Endothelial cell of umbilical vein (primary cell): ENCODE data around the gene NIN. TPM values are rescaled to one million over a fixed set of nuclear protein-coding genes. Genes with fewer than 3 reads are reported as not detected.

Source experiments
- BruUV-seq: library from RNA; stranded (reverse); fragments of 400-500 nt; replicated peaks from 2 replicates; lab custom pipeline; 2021; lab: Mats Ljungman, UMichigan
- CTCF ChIA-PET: fragments of 300-600, 350-600 bp; sonication (Branson Sonifier 250); formaldehyde crosslinking; loops from one replicate; lab custom pipeline; 2021; ENCODE audit warnings: antibody characterized with exemption, inconsistent platforms; lab: Charles Lee
- POLR2A ChIA-PET: fragments of 300-600, 350-600 bp; sonication (Branson Sonifier 250); formaldehyde crosslinking; loops from one replicate; lab custom pipeline; 2021; ENCODE audit warnings: antibody characterized with exemption, inconsistent platforms; lab: Charles Lee
- DNase-seq: peaks from one replicate; pipeline ENCODE4 v3.0.0-alpha.2; 2011; ENCODE audit warnings: low read depth, low spot score
- FAIRE-seq: peaks from 2 replicates; lab custom pipeline; 2011; peaks lifted over from hg19 to GRCh38; lab: Jason Lieb, UNC
- H2AFZ ChIP-seq: 2 replicates; pipeline ENCODE4 v1.6.0; 2012; ENCODE audit warnings: low read depth, low read length, control low read depth, inconsistent platforms
- H3K27ac ChIP-seq: 2 replicates; pipeline ENCODE4 v1.5.1; 2011; ENCODE audit warnings: low read depth, mild to moderate bottlenecking, control low read depth, low read length, moderate library complexity; ENCODE audit not compliant: insufficient read depth
- H3K27me3 ChIP-seq, 2 experiments: 2 replicates each; pipeline versions ENCODE4 v1.6.0 to v1.6.1; 2011; ENCODE audit warnings: low read length in 2 of 2, mixed read lengths in 1 of 2; ENCODE audit not compliant: control insufficient read depth in 2 of 2, insufficient read depth in 2 of 2
- H3K36me3 ChIP-seq, 2 experiments: 2 replicates in 1 of 2; 3 replicates in 1 of 2; pipeline ENCODE4 v1.5.1; 2011; ENCODE audit warnings: low read length in 2 of 2, mild to moderate bottlenecking in 1 of 2, moderate library complexity in 1 of 2; ENCODE audit not compliant: control insufficient read depth in 2 of 2, insufficient read depth in 2 of 2; ENCODE audit errors: extremely low read depth in 1 of 2
- H3K4me1 ChIP-seq: 3 replicates; pipeline ENCODE4 v1.5.1; 2011; ENCODE audit warnings: mild to moderate bottlenecking, low read length; ENCODE audit not compliant: control insufficient read depth, insufficient read depth; ENCODE audit errors: extremely low read depth
- H3K4me2 ChIP-seq: 2 replicates; pipeline ENCODE4 v1.6.1; 2011; ENCODE audit warnings: low read length, control low read depth, mixed read lengths; ENCODE audit not compliant: insufficient read depth
- H3K4me3 ChIP-seq, 3 experiments: fragments of 200-600 bp in 1 of 3; sonication (generic), shearing (Covaris generic) in 1 of 3; replicated peaks in 1 of 3; 2 replicates each; pipeline ENCODE4 v1.5.1; 2011 to 2016; ENCODE audit warnings: control low read depth in 3 of 3, low read length in 3 of 3, mild to moderate bottlenecking in 2 of 3, inconsistent platforms in 1 of 3, low read depth in 1 of 3, moderate library complexity in 1 of 3; ENCODE audit not compliant: insufficient read depth in 1 of 3
- H3K79me2 ChIP-seq: 2 replicates; pipeline ENCODE4 v1.6.0; 2012; ENCODE audit warnings: low read length, inconsistent platforms; ENCODE audit not compliant: control insufficient read depth, insufficient read depth
- H3K9ac ChIP-seq: replicated peaks from 2 replicates; pipeline ENCODE3; 2011; ENCODE audit warnings: low read length, control low read depth; ENCODE audit not compliant: insufficient read depth; ENCODE audit errors: extremely low read depth
- H3K9me1 ChIP-seq: replicated peaks from 3 replicates; pipeline ENCODE4 v1.6.0; 2011; ENCODE audit warnings: mild to moderate bottlenecking, low read length; ENCODE audit not compliant: control insufficient read depth, insufficient read depth; ENCODE audit errors: extremely low read depth
- H3K9me3 ChIP-seq: replicated peaks from 2 replicates; pipeline ENCODE4 v1.5.1; 2012; ENCODE audit warnings: low read length, inconsistent platforms; ENCODE audit not compliant: control insufficient read depth, insufficient read depth
- H4K20me1 ChIP-seq: replicated peaks from 2 replicates; pipeline ENCODE3; 2011; ENCODE audit warnings: mild to moderate bottlenecking, low read length; ENCODE audit not compliant: control insufficient read depth, insufficient read depth; ENCODE audit errors: extremely low read depth
- CTCF ChIP-seq, 2 donors: IDR thresholded peaks; 1 replicate in 1 of 2; 2 replicates in 1 of 2; pipeline ENCODE4 v1.5.1; 2011; ENCODE audit warnings: low read length in 2 of 2, mild to moderate bottlenecking in 2 of 2, moderate library complexity in 2 of 2, control low read depth in 1 of 2, inconsistent platforms in 1 of 2, low read depth in 1 of 2; ENCODE audit not compliant: insufficient read depth in 1 of 2; ENCODE audit errors: extremely low read depth in 1 of 2
- EZH2 ChIP-seq: IDR thresholded peaks from 2 replicates; pipeline ENCODE4 v1.6.1; 2012; ENCODE audit warnings: borderline replicate concordance, low read depth, mild to moderate bottlenecking, moderate library complexity, low read length, inconsistent platforms; ENCODE audit not compliant: severe bottlenecking
- FOS ChIP-seq: IDR thresholded peaks from 2 replicates; pipeline ENCODE4 v1.6.1; 2011; ENCODE audit warnings: mild to moderate bottlenecking, low read length, moderate library complexity, borderline replicate concordance; ENCODE audit not compliant: insufficient read depth
- GATA2 ChIP-seq: IDR thresholded peaks from 2 replicates; pipeline ENCODE4 v1.7.0; 2011; ENCODE audit warnings: low read depth, mild to moderate bottlenecking, moderate library complexity, mixed read lengths, low read length; ENCODE audit not compliant: insufficient read length, insufficient read depth
- JUN ChIP-seq: IDR thresholded peaks from 2 replicates; pipeline ENCODE4 v1.6.1; 2011; ENCODE audit warnings: borderline replicate concordance, low read depth; ENCODE audit not compliant: insufficient read length, insufficient read depth
- MAX ChIP-seq: IDR thresholded peaks from 2 replicates; pipeline ENCODE4 v1.6.1; 2011; ENCODE audit not compliant: insufficient read depth, insufficient read length
- MYC ChIP-seq: IDR thresholded peaks from one replicate; pipeline ENCODE4 v1.6.1; 2011; ENCODE audit warnings: mild to moderate bottlenecking, low read depth, low read length
- POLR2A ChIP-seq: IDR thresholded peaks from 2 replicates; pipeline ENCODE4 v1.6.1; 2012; ENCODE audit warnings: low read depth, mild to moderate bottlenecking, control low read depth, low read length
- POLR2AphosphoS5 ChIP-seq: IDR thresholded peaks from 2 replicates; pipeline ENCODE4 v1.6.1; 2012; ENCODE audit warnings: low read depth, mild to moderate bottlenecking, control low read depth, low read length, moderate library complexity; ENCODE audit not compliant: insufficient read depth
- dilution Hi-C: fragments of 300-500 bp; cut with MboI; formaldehyde crosslinking; loops from one replicate; pipeline ENCODE4 v1.15.0; 2019; ENCODE audit warnings: low sequenced_read_pairs; ENCODE audit not compliant: extremely low pct_ligation_motif_present
- intact Hi-C: fragments of 100-400 bp; cut with micrococcal nuclease; formaldehyde crosslinking; loops from one replicate; pipeline ENCODE4 v1.10.0; 2022
- polyA plus RNA-seq, 4 experiments: library from polyadenylated mRNA; depleted of rRNA in 3 of 4; stranded (reverse) in 3 of 4; unstranded in 1 of 4; fragments of >200 nt; gene quantifications; 2 replicates each; pipeline versions ENCODE4 v1.2.1 to v1.2.3, GENCODE V29; 2011 to 2012; ENCODE audit warnings: missing spikeins in 1 of 4
- total RNA-seq: library from RNA; stranded (reverse); gene quantifications from 2 replicates; pipeline ENCODE4 v1.2.3, GENCODE V29; 2021

Gene NIN
- total and polyA plus RNA-seq, 2 donors (not counting 3 experiments of a cell fraction or from before 2014, with no cell fraction given): 7.1 to 76.3 TPM

- no peaks in the 10 kb centered on the region for H3K9me3 ChIP-seq
- no peak overlapping the region for H2AFZ ChIP-seq
- H3K79me2 ChIP-seq: no peaks in the 10 kb centered on the region
- TF ChIP-seq JUN: no peak
- no peak for TF ChIP-seq GATA2
- TF ChIP-seq MYC: no peak
- no peak for TF ChIP-seq POLR2A
- H3K4me3 ChIP-seq: no peak overlapping the region
- H4K20me1 ChIP-seq: no peaks in the 10 kb centered on the region
- H3K27ac ChIP-seq: no peak overlapping the region
- CTCF ChIA-PET: interaction anchor here (0.5 to 1.9 kb wide), 7 partner anchors 9 to 140 kb away, joined by 3 to 6 read pairs (median 3); no protein-coding TSS in a partner anchor
- FAIRE-seq: no peak
- H3K4me1 ChIP-seq: no peaks in the 10 kb centered on the region
- BruUV-seq: no TSS peak
- POLR2A ChIA-PET: no interaction called here
- H3K27me3 ChIP-seq: no peaks in the 10 kb centered on the region
- H3K4me2 ChIP-seq: no peak overlapping the region
- intact Hi-C loops (no loop called here), dilution Hi-C loops (loop anchor here (25.0 kb wide), 1 partner anchor 158 kb away; the partner anchor contains the start of gene ATL1)
- peaks cover 0 to 12% of the 10 kb centered on the region in 2 experiments for H3K36me3 ChIP-seq
- DNase-seq: no peak
- H3K9me1 ChIP-seq: no peaks in the 10 kb centered on the region
- no peak overlapping the region for H3K9ac ChIP-seq
Observed at GRCh38 chr14:50719911-50720759, 110.8 kb downstream of the NIN start.

- FAIRE-seq (no peak), DNase-seq (no peak)
- no peaks in the 10 kb centered on the region for H3K4me1 ChIP-seq
- POLR2A ChIA-PET: no interaction called here
- H2AFZ ChIP-seq: no peak overlapping the region
- H3K9me3 ChIP-seq: no peaks in the 10 kb centered on the region
- H3K4me2 ChIP-seq: no peak overlapping the region
- H3K36me3 ChIP-seq: peaks cover 0 to 8% of the 10 kb centered on the region in 2 experiments
- no TSS peak for BruUV-seq
- H4K20me1 ChIP-seq: no peaks in the 10 kb centered on the region
- intact Hi-C loops: no loop called here
- H3K79me2 ChIP-seq: no peaks in the 10 kb centered on the region
- no peak for TF ChIP-seq MAX
- TF ChIP-seq GATA2: no peak
- TF ChIP-seq POLR2AphosphoS5: no peak
- TF ChIP-seq POLR2A: no peak
- no peak for TF ChIP-seq MYC
- no peak for TF ChIP-seq FOS
- TF ChIP-seq CTCF (IDR thresholded peaks at IDR 0.05; ENCODE audit: extremely low read depth in 1 of 2, insufficient read depth in 1 of 2, low read depth in 1 of 2, low read length in 2 of 2): no peak
- TF ChIP-seq JUN: no peak
- TF ChIP-seq EZH2: no peak
- no peak overlapping the region for H3K27ac ChIP-seq
- CTCF ChIA-PET: interaction anchor here (1.8 kb wide), 1 partner anchor 141 kb away, joined by 6 read pairs; no protein-coding TSS in a partner anchor
- H3K9ac ChIP-seq: no peak overlapping the region
- H3K27me3 ChIP-seq: no peaks in the 10 kb centered on the region
- no peak overlapping the region for H3K4me3 ChIP-seq
- dilution Hi-C loops: loop anchor here (25.0 kb wide), 1 partner anchor 157 kb away; the partner anchor contains the start of gene ATL1
- H3K9me1 ChIP-seq: no peaks in the 10 kb centered on the region
Observed at GRCh38 chr14:50718949-50719348, 112.0 kb downstream of the NIN start.
